GM10248 (cell line): Measurements from ENCODE around the gene NDUFA6.

Experiments used
- CTCF ChIA-PET: fragments of 300-600 bp; sonication (Branson Sonifier 250); formaldehyde crosslinking; extraction: SDS; loops from one replicate; lab custom pipeline; 2021; ENCODE audit warnings: antibody characterized with exemption; lab: Yijun Ruan, JAX
- POLR2A ChIA-PET: fragments of 350-650 bp; sonication (Branson Sonifier 250); formaldehyde crosslinking; extraction: SDS; loops from one replicate; lab custom pipeline; 2020; ENCODE audit warnings: antibody characterized with exemption; lab: Yijun Ruan, JAX
- DNase-seq: peaks from one replicate; pipeline ENCODE4 v3.0.0; 2012; ENCODE audit errors: extremely low spot score
- TF ChIP-seq, protein P1 (sequence below): IDR thresholded peaks from 2 replicates; pipeline ENCODE4 v1.5.1; 2012; ENCODE audit warnings: mild to moderate bottlenecking, low read depth; ENCODE audit errors: extremely low read depth, missing control alignments, control extremely low read depth

The NDUFA6 gene

DNA sequence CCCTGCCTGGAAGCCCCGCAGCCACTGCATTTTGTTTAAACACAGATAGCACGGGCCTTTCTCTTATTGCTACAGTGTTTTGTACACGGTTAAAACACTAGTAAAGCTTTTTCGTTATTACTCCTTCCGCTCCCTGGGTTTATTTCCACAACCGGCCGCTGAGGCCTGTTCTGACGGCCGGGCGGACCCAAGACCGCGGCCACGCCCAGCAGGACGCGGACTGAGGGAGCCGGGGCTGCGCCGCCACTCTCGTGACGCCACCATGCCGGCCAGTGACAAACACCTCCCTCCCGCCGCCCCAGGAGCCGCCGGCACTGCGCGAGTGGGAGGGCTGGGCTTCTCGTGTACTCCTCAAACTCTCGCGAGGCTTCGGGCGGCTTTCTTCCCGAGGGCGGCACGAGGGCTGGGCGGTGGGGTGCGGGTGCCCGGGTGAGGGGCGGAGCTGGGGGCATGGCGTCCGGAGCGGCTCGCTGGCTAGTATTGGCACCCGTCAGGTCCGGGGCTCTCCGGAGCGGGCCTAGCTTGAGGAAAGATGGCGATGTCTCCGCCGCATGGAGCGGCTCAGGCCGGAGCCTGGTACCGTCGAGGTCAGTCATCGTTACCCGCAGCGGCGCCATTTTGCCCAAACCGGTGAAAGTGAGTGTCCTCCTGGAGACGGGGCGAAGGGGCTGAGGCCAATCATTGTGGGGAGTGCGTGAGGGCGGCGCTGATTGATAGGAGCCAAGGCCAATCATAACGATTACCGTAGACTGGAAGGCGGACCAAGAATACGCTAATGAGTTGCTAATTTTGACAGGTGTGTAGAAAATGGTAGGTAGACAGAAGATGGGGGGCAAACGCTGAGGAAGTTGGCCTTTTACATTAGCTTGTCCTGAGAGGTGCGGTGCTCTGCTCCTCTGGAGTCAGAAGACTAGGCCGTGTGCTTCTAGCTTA is 11.0 kb downstream of the NDUFA6 start, which contains the start of gene SMDT1:
Gene SMDT1 (plus strand): TSS at position 382 of the 933 bp plus-strand sequence. CDS start 69 bp downstream, at position 451.
- CTCF ChIA-PET, result interaction anchor here (1.1 to 2.8 kb wide), 5 partner anchors 10 to 115 kb away, joined by 3 to 14 read pairs (median 9); no protein-coding TSS in a partner anchor
- TF ChIP-seq, protein P1, sequence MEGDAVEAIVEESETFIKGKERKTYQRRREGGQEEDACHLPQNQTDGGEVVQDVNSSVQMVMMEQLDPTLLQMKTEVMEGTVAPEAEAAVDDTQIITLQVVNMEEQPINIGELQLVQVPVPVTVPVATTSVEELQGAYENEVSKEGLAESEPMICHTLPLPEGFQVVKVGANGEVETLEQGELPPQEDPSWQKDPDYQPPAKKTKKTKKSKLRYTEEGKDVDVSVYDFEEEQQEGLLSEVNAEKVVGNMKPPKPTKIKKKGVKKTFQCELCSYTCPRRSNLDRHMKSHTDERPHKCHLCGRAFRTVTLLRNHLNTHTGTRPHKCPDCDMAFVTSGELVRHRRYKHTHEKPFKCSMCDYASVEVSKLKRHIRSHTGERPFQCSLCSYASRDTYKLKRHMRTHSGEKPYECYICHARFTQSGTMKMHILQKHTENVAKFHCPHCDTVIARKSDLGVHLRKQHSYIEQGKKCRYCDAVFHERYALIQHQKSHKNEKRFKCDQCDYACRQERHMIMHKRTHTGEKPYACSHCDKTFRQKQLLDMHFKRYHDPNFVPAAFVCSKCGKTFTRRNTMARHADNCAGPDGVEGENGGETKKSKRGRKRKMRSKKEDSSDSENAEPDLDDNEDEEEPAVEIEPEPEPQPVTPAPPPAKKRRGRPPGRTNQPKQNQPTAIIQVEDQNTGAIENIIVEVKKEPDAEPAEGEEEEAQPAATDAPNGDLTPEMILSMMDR, result no peak
- POLR2A ChIA-PET, result interaction anchor here (0.6 to 2.0 kb wide), 3 partner anchors 9 to 367 kb away, joined by 4 to 7 read pairs (median 7); partner anchors contain the start of genes NAGA and NDUFA6
- DNase-seq, result peak; percentile 98

- ChIA-PET CTCF (interaction anchor here (0.8 to 2.8 kb wide), 5 partner anchors 9 to 365 kb away, joined by 3 to 10 read pairs (median 5); partner anchors contain the start of gene NDUFA6), POLR2A (interaction anchor here (2.0 kb wide), 1 partner anchor 12 kb away, joined by 7 read pairs; the partner anchor contains the start of gene NDUFA6)
- no peak for DNase-seq
- TF ChIP-seq, protein P1, result no peak
These were observed 11.9 kb downstream of the NDUFA6 start for GRCh38 chr22:42078469-42079318.

DNA sequence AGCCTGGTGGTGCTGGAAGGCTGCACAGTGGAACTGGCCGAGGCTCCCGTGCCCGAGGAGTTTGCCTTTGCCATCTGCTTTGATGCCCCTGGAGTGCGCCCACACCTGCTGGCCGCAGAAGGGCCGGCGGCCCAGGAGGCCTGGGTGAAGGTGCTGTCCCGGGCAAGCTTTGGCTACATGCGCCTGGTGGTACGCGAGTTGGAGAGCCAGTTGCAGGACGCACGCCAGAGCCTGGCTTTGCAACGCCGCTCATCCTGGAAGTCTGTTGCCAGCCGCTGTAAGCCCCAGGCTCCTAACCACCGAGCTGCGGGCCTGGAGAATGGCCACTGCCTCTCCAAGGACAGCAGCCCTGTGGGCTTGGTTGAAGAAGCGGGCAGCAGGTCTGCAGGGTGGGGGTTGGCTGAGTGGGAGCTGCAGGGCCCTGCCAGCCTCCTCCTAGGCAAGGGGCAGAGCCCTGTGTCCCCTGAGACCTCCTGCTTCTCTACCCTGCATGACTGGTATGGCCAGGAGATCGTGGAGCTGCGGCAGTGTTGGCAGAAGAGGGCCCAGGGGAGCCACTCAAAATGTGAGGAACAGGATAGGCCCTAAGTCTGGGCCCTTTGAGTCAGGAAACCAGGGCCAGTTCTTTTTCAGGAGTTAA is 13.0 kb downstream of the NDUFA6 start:
- no peak for DNase-seq
- CTCF ChIA-PET, result interaction anchor here (0.8 to 2.8 kb wide), 3 partner anchors 8 to 14 kb away, joined by 3 to 10 read pairs (median 5); partner anchors contain the start of gene NDUFA6
- POLR2A ChIA-PET, result no interaction called here
- TF ChIP-seq, protein P1, result no peak

- TF ChIP-seq, protein P1, result no peak
- ChIA-PET POLR2A (interaction anchor here (0.6 kb wide), 1 partner anchor 59 kb away, joined by 3 read pairs; no protein-coding TSS in a partner anchor), CTCF (interaction anchor here (1.0 to 2.8 kb wide), 2 partner anchors 7 to 14 kb away, joined by 3 to 10 read pairs; no protein-coding TSS in a partner anchor)
- DNase-seq, result no peak
These were observed 13.6 kb downstream of the NDUFA6 start for GRCh38 chr22:42076764-42077485.

DNA sequence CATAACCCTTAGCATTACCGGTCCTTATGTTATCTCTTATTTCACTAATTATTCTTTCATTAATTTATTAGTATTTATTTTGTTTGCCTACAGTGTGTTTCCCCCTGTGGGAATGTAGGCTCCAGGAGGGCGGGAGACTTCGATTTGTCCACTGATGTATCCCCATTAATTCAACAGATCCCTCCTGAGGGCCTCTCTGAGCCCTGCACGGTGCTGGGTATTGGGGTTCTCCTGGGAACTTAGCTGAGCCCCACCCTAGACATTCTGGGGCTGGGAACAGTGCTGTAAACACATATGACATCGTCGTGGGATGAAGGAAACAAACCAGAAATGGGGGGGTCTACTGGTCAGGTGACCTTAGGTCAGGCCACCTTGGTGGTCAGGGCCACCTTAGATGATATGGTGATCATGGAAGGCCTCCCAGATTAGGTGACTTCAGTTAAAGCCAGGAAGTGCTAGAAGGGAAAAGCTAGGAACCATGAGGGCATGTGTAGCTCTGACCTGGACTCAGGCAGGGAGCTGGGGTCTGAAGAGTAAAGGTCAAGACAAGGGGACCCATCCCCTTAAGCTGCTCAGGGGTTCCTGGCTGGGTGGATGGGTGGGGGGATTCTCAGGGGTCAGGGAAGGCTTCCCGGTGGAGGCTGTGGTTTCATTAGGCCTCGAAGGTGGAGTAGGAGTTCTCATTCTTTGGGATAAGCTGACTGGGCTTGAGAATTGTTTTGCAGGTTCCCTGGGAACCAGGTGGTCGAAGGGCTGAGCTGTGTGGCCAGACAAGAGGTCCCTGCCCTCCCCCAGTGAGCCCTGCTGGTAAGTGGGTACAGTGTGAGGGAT is 15.5 kb downstream of the NDUFA6 start:
- POLR2A ChIA-PET, result no interaction called here
- CTCF ChIA-PET, result interaction anchor here (0.7 to 1.5 kb wide), 8 partner anchors 13 to 218 kb away, joined by 3 to 7 read pairs (median 4); partner anchors contain the start of gene CENPM
- TF ChIP-seq, protein P1, result no peak
- DNase-seq, result no peak
